A673 (cell line): ENCODE measurements around the gene FHL2. TPM values are rescaled to one million over a fixed set of nuclear protein-coding genes. Genes with fewer than 3 reads are reported as not detected.
A peak's percentile ranks its signal among the peaks of the same experiment; 100 is the strongest.

Source experiments
- BruUV-seq: library from RNA; stranded (reverse); fragments of 400-500 nt; replicated peaks from 2 replicates; lab custom pipeline; 2021; lab: Mats Ljungman, UMichigan
- CTCF ChIA-PET: fragments of 300-600 bp; sonication (Branson Sonifier 250); formaldehyde crosslinking; loops from one replicate; lab custom pipeline; 2022; ENCODE audit warnings: antibody characterized with exemption; lab: Charles Lee
- POLR2A ChIA-PET: fragments of 300-600 bp; sonication (Branson Sonifier 250); formaldehyde crosslinking; loops from one replicate; lab custom pipeline; 2022; ENCODE audit warnings: antibody characterized with exemption; ENCODE audit not compliant: low non-redundant PET; lab: Charles Lee
- DNase-seq: peaks from one replicate; pipeline ENCODE4 v3.0.0-alpha.2; 2015; ENCODE audit warnings: low spot score
- H3K27ac ChIP-seq: fragments of 200-600 bp; sonication (generic); 2 replicates; pipeline ENCODE4 v1.5.1; 2016; ENCODE audit warnings: mixed run types, low read depth, mild to moderate bottlenecking, mixed read lengths, antibody characterized with exemption, low read length; ENCODE audit not compliant: poor library complexity, severe bottlenecking
- H3K27me3 ChIP-seq: fragments of 200-600 bp; sonication (generic); replicated peaks from 2 replicates; pipeline ENCODE4 v1.6.1; 2017; ENCODE audit warnings: mixed run types, low read depth, mild to moderate bottlenecking, mixed read lengths, antibody characterized with exemption, low read length; ENCODE audit not compliant: insufficient read depth, poor library complexity
- H3K36me3 ChIP-seq: fragments of 200-600 bp; sonication (generic); 2 replicates; pipeline ENCODE4 v1.6.1; 2016; ENCODE audit warnings: mixed run types, mild to moderate bottlenecking, mixed read lengths, antibody characterized with exemption, low read length; ENCODE audit not compliant: insufficient read depth, poor library complexity, severe bottlenecking
- H3K4me1 ChIP-seq: fragments of 200-600 bp; sonication (generic); 2 replicates; pipeline ENCODE4 v1.6.1; 2017; ENCODE audit warnings: mixed run types, mild to moderate bottlenecking, mixed read lengths, antibody characterized with exemption, low read length; ENCODE audit not compliant: insufficient read depth, poor library complexity, severe bottlenecking
- H3K4me3 ChIP-seq: fragments of 200-600 bp; sonication (generic); 2 replicates; pipeline ENCODE4 v1.5.1; 2016; ENCODE audit warnings: low read depth, mixed run types, mild to moderate bottlenecking, mixed read lengths, low read length; ENCODE audit not compliant: poor library complexity, severe bottlenecking
- H3K9me3 ChIP-seq: fragments of 200-600 bp; sonication (generic); 2 replicates; pipeline ENCODE4 v1.6.1; 2016; ENCODE audit warnings: mixed run types, low read depth, mild to moderate bottlenecking, mixed read lengths, antibody characterized with exemption, low read length; ENCODE audit not compliant: poor library complexity, severe bottlenecking
- EZH2 ChIP-seq: fragments of 200-600 bp; sonication (generic); IDR thresholded peaks from 2 replicates; pipeline ENCODE4 v1.6.1; 2017; ENCODE audit warnings: borderline replicate concordance, low read depth, mild to moderate bottlenecking, mixed read lengths, antibody characterized with exemption, low read length; ENCODE audit not compliant: poor library complexity, severe bottlenecking
- intact Hi-C: fragments of 100-400 bp; cut with micrococcal nuclease; formaldehyde crosslinking; loops from one replicate; pipeline ENCODE4 v1.10.0; 2022; ENCODE audit not compliant: unreplicated experiment
- total RNA-seq: library from RNA; stranded (reverse); gene quantifications from 2 replicates; pipeline ENCODE4 v1.2.3, GENCODE V29; 2021
- TF ChIP-seq, protein P1 (sequence below): fragments of 300-800, 200-600 bp; sonication (generic); conservative IDR thresholded peaks from 2 replicates; pipeline ENCODE4 v1.5.1; 2017; ENCODE audit warnings: low read depth, mild to moderate bottlenecking, antibody characterized with exemption, low read length, moderate library complexity, mixed read lengths

FHL2 gene
- total RNA-seq, 1 experiment from 2014 or later: 4.7 TPM

DNA sequence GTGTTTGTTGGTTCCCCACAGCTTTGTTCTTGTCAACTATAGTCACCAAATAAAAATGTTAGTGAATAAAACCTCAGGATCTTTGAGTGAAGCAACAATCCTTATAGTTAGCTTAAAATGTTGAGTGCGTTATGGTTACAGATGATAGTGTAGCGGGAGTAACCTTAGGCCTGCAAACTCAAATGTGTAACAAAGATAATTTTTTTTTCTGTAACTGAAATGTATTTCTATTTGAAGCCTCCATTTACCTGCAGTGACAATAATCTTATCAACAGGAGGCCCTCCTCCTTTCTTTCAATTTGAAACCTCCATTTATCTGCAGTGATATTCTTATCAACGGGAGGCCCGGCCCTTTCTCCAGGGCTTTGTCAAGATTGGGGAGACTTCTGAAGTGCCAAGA lies 64.6 kb downstream of the FHL2 start:
- no TSS peak for BruUV-seq
- no peak for DNase-seq
- intact Hi-C loops: no loop called here
- no peak for TF ChIP-seq EZH2
- TF ChIP-seq, protein P1, sequence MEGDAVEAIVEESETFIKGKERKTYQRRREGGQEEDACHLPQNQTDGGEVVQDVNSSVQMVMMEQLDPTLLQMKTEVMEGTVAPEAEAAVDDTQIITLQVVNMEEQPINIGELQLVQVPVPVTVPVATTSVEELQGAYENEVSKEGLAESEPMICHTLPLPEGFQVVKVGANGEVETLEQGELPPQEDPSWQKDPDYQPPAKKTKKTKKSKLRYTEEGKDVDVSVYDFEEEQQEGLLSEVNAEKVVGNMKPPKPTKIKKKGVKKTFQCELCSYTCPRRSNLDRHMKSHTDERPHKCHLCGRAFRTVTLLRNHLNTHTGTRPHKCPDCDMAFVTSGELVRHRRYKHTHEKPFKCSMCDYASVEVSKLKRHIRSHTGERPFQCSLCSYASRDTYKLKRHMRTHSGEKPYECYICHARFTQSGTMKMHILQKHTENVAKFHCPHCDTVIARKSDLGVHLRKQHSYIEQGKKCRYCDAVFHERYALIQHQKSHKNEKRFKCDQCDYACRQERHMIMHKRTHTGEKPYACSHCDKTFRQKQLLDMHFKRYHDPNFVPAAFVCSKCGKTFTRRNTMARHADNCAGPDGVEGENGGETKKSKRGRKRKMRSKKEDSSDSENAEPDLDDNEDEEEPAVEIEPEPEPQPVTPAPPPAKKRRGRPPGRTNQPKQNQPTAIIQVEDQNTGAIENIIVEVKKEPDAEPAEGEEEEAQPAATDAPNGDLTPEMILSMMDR: no peak
- peaks cover 20% of the 10 kb centered on the region for H3K4me1 ChIP-seq
- no peaks in the 10 kb centered on the region for H3K27me3 ChIP-seq
- H3K36me3 ChIP-seq: no peaks in the 10 kb centered on the region
- H3K9me3 ChIP-seq: no peaks in the 10 kb centered on the region
- CTCF ChIA-PET: no interaction called here
- H3K4me3 ChIP-seq: no peak overlapping the region
- H3K27ac ChIP-seq: no peak overlapping the region
- POLR2A ChIA-PET: no interaction called here

DNA sequence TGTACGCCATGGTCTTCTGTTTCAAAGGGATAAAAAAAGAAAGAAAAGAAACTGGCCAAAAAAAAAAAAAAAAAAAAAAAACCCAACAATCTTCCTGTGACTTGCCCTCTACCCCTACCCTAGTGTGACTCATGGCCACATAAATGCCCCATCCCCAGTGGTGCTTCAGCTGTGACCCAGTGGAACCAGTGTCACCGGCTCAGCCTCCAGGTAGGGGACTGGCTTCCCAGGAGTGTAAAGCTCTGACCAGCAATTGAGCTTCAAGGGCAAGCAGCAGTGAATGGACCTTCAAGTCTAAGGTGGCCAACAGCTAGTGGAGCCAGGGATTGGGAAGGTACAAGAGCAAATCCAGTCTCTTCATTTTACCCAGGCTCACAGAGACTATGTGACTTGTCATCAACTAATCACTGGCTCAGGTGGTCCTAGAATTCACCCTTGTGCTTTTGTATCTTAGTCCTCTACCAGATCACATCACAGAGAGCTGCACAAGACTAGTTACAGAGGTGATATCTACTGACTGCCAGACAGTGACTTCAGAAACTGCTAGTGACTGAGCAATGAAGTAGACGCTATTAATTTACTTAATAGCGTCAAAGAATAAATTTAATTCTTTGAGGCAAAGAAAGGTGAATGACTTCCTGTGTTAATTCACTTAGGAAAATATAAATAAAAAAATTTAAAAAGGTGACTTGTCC lies 68.0 kb downstream of the FHL2 start:
- Histone ChIP-seq H3K36me3 (no peaks in the 10 kb centered on the region), H3K4me3 (no peak overlapping the region), H3K27me3 (no peaks in the 10 kb centered on the region), H3K9me3 (no peaks in the 10 kb centered on the region), H3K4me1 (peaks cover 17% of the 10 kb centered on the region), H3K27ac (no peak overlapping the region)
- BruUV-seq: TSS peak; percentile 75
- no peak for DNase-seq
- POLR2A ChIA-PET: no interaction called here
- CTCF ChIA-PET: interaction anchor here (0.7 kb wide), 1 partner anchor 91 kb away, joined by 7 read pairs; no protein-coding TSS in a partner anchor
- no peak for TF ChIP-seq EZH2
- TF ChIP-seq, protein P1: no peak
- intact Hi-C loops: no loop called here

DNA sequence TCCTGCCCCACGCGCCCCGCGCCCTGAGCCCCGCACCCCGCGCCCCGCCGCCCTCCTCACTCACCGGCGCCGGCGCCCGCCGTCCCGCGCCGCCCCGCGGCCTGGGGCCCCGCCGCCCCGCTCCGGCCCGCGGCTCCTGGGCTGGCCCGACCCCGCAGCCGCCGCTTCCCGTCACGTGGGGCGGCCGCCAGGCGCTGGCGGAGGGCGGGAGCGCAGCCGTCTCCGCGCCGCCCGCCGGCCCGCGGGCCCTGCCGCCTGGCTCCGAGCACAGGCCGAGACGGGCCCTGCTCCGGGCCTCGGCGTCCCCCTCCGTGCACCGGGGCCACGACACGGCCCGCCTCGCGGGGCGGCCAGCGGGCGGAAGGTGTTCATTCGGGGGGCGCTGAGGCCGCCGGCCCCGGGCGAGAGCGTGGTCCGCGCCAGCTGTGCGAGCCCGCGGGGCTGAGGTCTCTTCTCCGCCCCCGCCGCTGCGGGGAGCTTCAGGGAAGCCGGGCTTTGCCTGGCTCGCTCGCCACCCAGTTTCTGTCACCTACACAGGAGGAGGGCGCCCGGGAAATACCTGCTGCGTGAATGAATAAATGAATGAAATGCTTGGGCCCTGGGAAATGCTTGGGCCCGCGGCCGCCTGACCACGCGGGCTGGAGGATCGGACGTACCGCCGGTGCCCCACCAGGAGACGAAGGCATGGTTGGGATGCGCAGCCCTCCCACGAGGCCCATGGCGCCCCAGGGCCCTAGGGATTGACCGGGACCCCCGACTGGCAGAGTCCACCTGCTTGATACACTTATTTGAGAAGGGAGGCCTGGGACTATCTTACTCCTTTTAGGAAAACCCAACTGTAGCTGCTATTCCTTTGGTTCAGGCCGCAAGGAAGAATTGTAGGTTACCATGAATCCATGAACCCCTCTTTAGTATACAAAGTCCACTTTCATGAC lies 69.0 kb downstream of the FHL2 start, which contains the start of gene TGFBRAP1:
Gene TGFBRAP1 (minus strand): TSS at position 175 of the 935 bp plus-strand sequence. CDS start 21,434 bp downstream, outside the sequence.
- H3K27ac ChIP-seq: peak within 1 kb of the TSS; percentile 90
- ChIA-PET POLR2A (no interaction called here), CTCF (interaction anchor here (0.7 kb wide), 1 partner anchor 90 kb away, joined by 7 read pairs; no protein-coding TSS in a partner anchor)
- H3K9me3 ChIP-seq: no peaks in the 10 kb centered on the region
- DNase-seq: peak; percentile 70
- no TSS peak for BruUV-seq
- H3K4me1 ChIP-seq: peaks cover 22% of the 10 kb centered on the region
- intact Hi-C loops: no loop called here
- peak within 1 kb of the TSS; percentile 60 for H3K4me3 ChIP-seq
- H3K36me3 ChIP-seq: no peaks in the 10 kb centered on the region
- no peaks in the 10 kb centered on the region for H3K27me3 ChIP-seq
- TF ChIP-seq, protein P1: no peak
- no peak for TF ChIP-seq EZH2
